NB4 (cell line): ENCODE results near the gene ARHGAP28.

Experiments
- MYC ChIP-seq: IDR thresholded peaks from 2 replicates; pipeline ENCODE4 v1.6.1; 2011; ENCODE audit warnings: low read depth, low read length
- POLR2A ChIP-seq: IDR thresholded peaks from 2 replicates; pipeline ENCODE4 v1.6.1; 2011; ENCODE audit warnings: mild to moderate bottlenecking; ENCODE audit not compliant: insufficient read length; ENCODE audit errors: extremely low read depth
- TF ChIP-seq, protein P1 (sequence below): IDR thresholded peaks from one replicate; pipeline ENCODE4 v1.5.1; 2012; ENCODE audit warnings: low read depth, low read length
- TF ChIP-seq, protein P2 (sequence below): IDR thresholded peaks from 2 replicates; pipeline ENCODE4 v1.6.1; 2011; ENCODE audit warnings: low read depth, low read length

DNA sequence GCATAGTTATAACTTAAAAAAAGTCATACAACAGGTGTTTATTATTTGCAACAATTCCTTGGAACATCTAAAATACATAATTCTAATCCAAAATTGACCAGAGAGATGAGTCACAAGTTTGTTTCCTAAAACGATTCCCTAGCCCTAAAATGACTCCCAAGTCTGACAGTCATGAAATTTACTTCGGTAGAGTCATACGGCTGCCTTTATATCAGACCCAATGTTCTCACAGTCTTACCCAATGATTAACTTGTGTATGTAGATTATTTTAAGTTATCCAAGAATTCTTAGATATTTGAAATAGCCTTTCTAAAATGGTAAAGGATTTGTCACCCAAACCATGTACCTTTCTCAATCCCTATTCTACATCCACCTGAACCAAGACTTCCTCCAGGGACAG is 213.2 kb downstream of the ARHGAP28 start:
- TF ChIP-seq, protein P1, sequence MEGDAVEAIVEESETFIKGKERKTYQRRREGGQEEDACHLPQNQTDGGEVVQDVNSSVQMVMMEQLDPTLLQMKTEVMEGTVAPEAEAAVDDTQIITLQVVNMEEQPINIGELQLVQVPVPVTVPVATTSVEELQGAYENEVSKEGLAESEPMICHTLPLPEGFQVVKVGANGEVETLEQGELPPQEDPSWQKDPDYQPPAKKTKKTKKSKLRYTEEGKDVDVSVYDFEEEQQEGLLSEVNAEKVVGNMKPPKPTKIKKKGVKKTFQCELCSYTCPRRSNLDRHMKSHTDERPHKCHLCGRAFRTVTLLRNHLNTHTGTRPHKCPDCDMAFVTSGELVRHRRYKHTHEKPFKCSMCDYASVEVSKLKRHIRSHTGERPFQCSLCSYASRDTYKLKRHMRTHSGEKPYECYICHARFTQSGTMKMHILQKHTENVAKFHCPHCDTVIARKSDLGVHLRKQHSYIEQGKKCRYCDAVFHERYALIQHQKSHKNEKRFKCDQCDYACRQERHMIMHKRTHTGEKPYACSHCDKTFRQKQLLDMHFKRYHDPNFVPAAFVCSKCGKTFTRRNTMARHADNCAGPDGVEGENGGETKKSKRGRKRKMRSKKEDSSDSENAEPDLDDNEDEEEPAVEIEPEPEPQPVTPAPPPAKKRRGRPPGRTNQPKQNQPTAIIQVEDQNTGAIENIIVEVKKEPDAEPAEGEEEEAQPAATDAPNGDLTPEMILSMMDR: no peak
- TF ChIP-seq POLR2A: no peak
- TF ChIP-seq MYC: no peak
- TF ChIP-seq, protein P2, sequence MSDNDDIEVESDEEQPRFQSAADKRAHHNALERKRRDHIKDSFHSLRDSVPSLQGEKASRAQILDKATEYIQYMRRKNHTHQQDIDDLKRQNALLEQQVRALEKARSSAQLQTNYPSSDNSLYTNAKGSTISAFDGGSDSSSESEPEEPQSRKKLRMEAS: no peak
